Astrocyte (in vitro differentiated cells and primary cell): ENCODE data around the gene CDH8. TPM values are rescaled to one million over a fixed set of nuclear protein-coding genes. Genes with fewer than 3 reads are reported as not detected.

Source experiments
- DNase-seq: peaks from one replicate; pipeline ENCODE4 v3.0.0-alpha.2; 2010; ENCODE audit warnings: low read depth
- FAIRE-seq: peaks from 2 replicates; lab custom pipeline; 2011; peaks lifted over from hg19 to GRCh38; lab: Jason Lieb, UNC
- H2AFZ ChIP-seq: 2 replicates; pipeline ENCODE4 v1.6.0; 2012; ENCODE audit warnings: low read depth, low read length, inconsistent platforms
- H3K27ac ChIP-seq: 2 replicates; pipeline ENCODE4 v1.5.1; 2011; ENCODE audit warnings: low read depth, low read length, inconsistent platforms
- H3K27me3 ChIP-seq: 2 replicates; pipeline ENCODE4 v1.6.0; 2011; ENCODE audit warnings: low read length, inconsistent platforms; ENCODE audit not compliant: insufficient read depth
- H3K36me3 ChIP-seq: 2 replicates; pipeline ENCODE4 v1.5.1; 2011; ENCODE audit warnings: low read length, inconsistent platforms; ENCODE audit not compliant: insufficient read depth
- H3K4me1 ChIP-seq: 2 replicates; pipeline ENCODE4 v1.5.1; 2011; ENCODE audit warnings: low read length, inconsistent platforms; ENCODE audit not compliant: insufficient read depth
- H3K4me2 ChIP-seq: 2 replicates; pipeline ENCODE4 v1.6.0; 2012; ENCODE audit warnings: low read length, inconsistent platforms
- H3K4me3 ChIP-seq: 2 replicates; pipeline ENCODE4 v1.5.1; 2011; ENCODE audit warnings: low read depth, mild to moderate bottlenecking, low read length, inconsistent platforms; ENCODE audit not compliant: insufficient read depth
- H3K79me2 ChIP-seq: 2 replicates; pipeline ENCODE4 v1.6.0; 2012; ENCODE audit warnings: mild to moderate bottlenecking, low read length, inconsistent platforms; ENCODE audit not compliant: insufficient read depth
- H3K9ac ChIP-seq: 2 replicates; pipeline ENCODE4 v1.6.0; 2012; ENCODE audit warnings: mild to moderate bottlenecking, low read length, inconsistent platforms
- H3K9me3 ChIP-seq: 2 replicates; pipeline ENCODE4 v1.5.1; 2012; ENCODE audit warnings: low read depth, mild to moderate bottlenecking, low read length, inconsistent platforms; ENCODE audit not compliant: insufficient read depth
- H4K20me1 ChIP-seq: 2 replicates; pipeline ENCODE4 v1.6.0; 2012; ENCODE audit warnings: low read length, inconsistent platforms; ENCODE audit not compliant: insufficient read depth
- H3K27ac Mint-ChIP-seq: one replicate; pipeline ENCODE4 v1.8.0; 2021; ENCODE audit warnings: mild to moderate bottlenecking, mixed read lengths; ENCODE audit not compliant: unreplicated experiment
- H3K27me3 Mint-ChIP-seq: one replicate; pipeline ENCODE4 v1.8.0; 2021; ENCODE audit warnings: low read depth, mixed read lengths; ENCODE audit not compliant: unreplicated experiment
- H3K36me3 Mint-ChIP-seq: one replicate; pipeline ENCODE4 v1.8.0; 2021; ENCODE audit warnings: low read depth, mixed read lengths; ENCODE audit not compliant: unreplicated experiment
- H3K4me1 Mint-ChIP-seq: one replicate; pipeline ENCODE4 v1.8.0; 2021; ENCODE audit warnings: low read depth, mixed read lengths; ENCODE audit not compliant: unreplicated experiment
- H3K4me3 Mint-ChIP-seq: one replicate; pipeline ENCODE4 v1.8.0; 2021; ENCODE audit warnings: mild to moderate bottlenecking, moderate library complexity, mixed read lengths; ENCODE audit not compliant: unreplicated experiment
- H3K9me3 Mint-ChIP-seq: one replicate; pipeline ENCODE4 v1.8.0; 2021; ENCODE audit warnings: mild to moderate bottlenecking, mixed read lengths; ENCODE audit not compliant: unreplicated experiment
- CTCF ChIP-seq: IDR thresholded peaks from 2 replicates; pipeline ENCODE4 v1.5.1; 2011; ENCODE audit warnings: low read depth, mild to moderate bottlenecking, inconsistent platforms, low read length, moderate library complexity; ENCODE audit not compliant: insufficient read depth
- EZH2 ChIP-seq: IDR thresholded peaks from 2 replicates; pipeline ENCODE4 v1.6.1; 2012; ENCODE audit warnings: mild to moderate bottlenecking, low read length, inconsistent platforms; ENCODE audit not compliant: insufficient read depth
- total RNA-seq: library from RNA; stranded (reverse); gene quantifications from 2 replicates; pipeline ENCODE4 v1.2.1, GENCODE V29; 2021

The CDH8 gene
- total RNA-seq, 1 donor from 2014 or later = 17.5 TPM

DNA sequence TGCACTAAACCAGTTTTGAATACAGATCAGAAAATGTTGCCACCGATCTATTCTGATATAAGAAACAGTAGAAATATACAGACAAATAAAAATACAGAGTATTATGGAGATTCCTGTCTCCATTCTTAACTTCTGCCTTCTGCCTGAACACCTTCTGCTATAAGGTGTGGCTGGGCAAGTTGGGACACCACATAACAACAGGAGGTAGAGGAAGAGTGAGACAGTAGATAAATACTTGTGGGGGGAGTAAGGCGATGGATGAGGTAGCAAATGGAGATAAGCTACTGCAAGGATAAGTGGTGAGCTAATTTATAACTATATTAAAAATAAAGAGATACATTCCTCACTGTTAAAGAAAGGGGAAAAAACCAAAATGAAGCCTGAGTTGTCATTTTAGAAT lies 143.7 kb downstream of the CDH8 start:
- no peaks in the 10 kb centered on the region for H3K9me3 Mint-ChIP-seq
- no peaks in the 10 kb centered on the region for H4K20me1 ChIP-seq
- no peak overlapping the region for H2AFZ ChIP-seq
- no peak overlapping the region for H3K4me3 ChIP-seq
- no peaks in the 10 kb centered on the region for H3K36me3 ChIP-seq
- H3K27me3 ChIP-seq = no peaks in the 10 kb centered on the region
- DNase-seq (no peak), FAIRE-seq (no peak)
- no peaks in the 10 kb centered on the region for H3K4me1 ChIP-seq
- H3K4me3 Mint-ChIP-seq = no peak overlapping the region
- H3K4me1 Mint-ChIP-seq = peaks cover 10% of the 10 kb centered on the region
- H3K9ac ChIP-seq = no peak overlapping the region
- no peaks in the 10 kb centered on the region for H3K9me3 ChIP-seq
- no peak overlapping the region for H3K27ac Mint-ChIP-seq
- H3K4me2 ChIP-seq = no peak overlapping the region
- H3K27me3 Mint-ChIP-seq = no peaks in the 10 kb centered on the region
- TF ChIP-seq CTCF (no peak), EZH2 (no peak)
- no peaks in the 10 kb centered on the region for H3K79me2 ChIP-seq
- H3K36me3 Mint-ChIP-seq = no peaks in the 10 kb centered on the region
- H3K27ac ChIP-seq = no peak overlapping the region

- Mint-ChIP-seq H3K27me3 (no peaks in the 10 kb centered on the region), H3K4me1 (peaks cover 12% of the 10 kb centered on the region), H3K36me3 (no peaks in the 10 kb centered on the region), H3K4me3 (no peak overlapping the region), H3K27ac (no peak overlapping the region), H3K9me3 (no peaks in the 10 kb centered on the region)
- no peak overlapping the region for H3K4me2 ChIP-seq
- no peak overlapping the region for H2AFZ ChIP-seq
- H3K9ac ChIP-seq = no peak overlapping the region
- no peaks in the 10 kb centered on the region for H3K9me3 ChIP-seq
- TF ChIP-seq CTCF (no peak), EZH2 (no peak)
- H3K27me3 ChIP-seq = no peaks in the 10 kb centered on the region
- no peak overlapping the region for H3K4me3 ChIP-seq
- DNase-seq (no peak), FAIRE-seq (no peak)
- no peaks in the 10 kb centered on the region for H3K36me3 ChIP-seq
- H3K4me1 ChIP-seq = no peaks in the 10 kb centered on the region
- H4K20me1 ChIP-seq = no peaks in the 10 kb centered on the region
- no peak overlapping the region for H3K27ac ChIP-seq
- H3K79me2 ChIP-seq = no peaks in the 10 kb centered on the region
These were observed 144.8 kb downstream of the CDH8 start for GRCh38 chr16:61891460-61891859.

- TF ChIP-seq EZH2 = no peak
- no peak for FAIRE-seq
- H2AFZ ChIP-seq = no peak overlapping the region
These were observed 145.9 kb downstream of the CDH8 start for GRCh38 chr16:61890386-61890785.

More at GRCh38 chr16:61890386-61890785, 145.9 kb downstream of the CDH8 start:
- Histone ChIP-seq H3K27me3 (no peaks in the 10 kb centered on the region), H3K4me2 (no peak overlapping the region), H3K79me2 (no peaks in the 10 kb centered on the region), H3K4me1 (no peaks in the 10 kb centered on the region), H3K36me3 (no peaks in the 10 kb centered on the region), H3K9ac (no peak overlapping the region), H3K4me3 (no peak overlapping the region), H3K27ac (no peak overlapping the region), H4K20me1 (no peaks in the 10 kb centered on the region), H3K9me3 (no peaks in the 10 kb centered on the region)
- no peaks in the 10 kb centered on the region for H3K9me3 Mint-ChIP-seq
- no peak overlapping the region for H3K4me3 Mint-ChIP-seq
- H3K4me1 Mint-ChIP-seq = peaks cover 12% of the 10 kb centered on the region
- no peak for DNase-seq
- H3K27ac Mint-ChIP-seq = no peak overlapping the region
- no peaks in the 10 kb centered on the region for H3K36me3 Mint-ChIP-seq
- H3K27me3 Mint-ChIP-seq = no peaks in the 10 kb centered on the region
